Neutrophil (primary cell): ENCODE measurements around the gene TREML4.
A peak's percentile ranks its signal among the peaks of the same experiment; 100 is the strongest.

Experiments used
- H3K27ac ChIP-seq: fragments of 200-600 bp; sonication (generic); 2 replicates; pipeline ENCODE4 v1.5.1; 2016; ENCODE audit warnings: mild to moderate bottlenecking, moderate library complexity
- H3K27me3 ChIP-seq: fragments of 200-600 bp; sonication (generic); 2 replicates; pipeline ENCODE4 v1.6.0; 2016; ENCODE audit warnings: mild to moderate bottlenecking
- H3K36me3 ChIP-seq: fragments of 200-600 bp; sonication (generic); 2 replicates; pipeline ENCODE4 v1.5.1; 2017
- H3K4me1 ChIP-seq, 2 experiments: fragments of 200-600 bp in 1 of 2; sonication (generic) in 1 of 2; 1 replicate in 1 of 2; 2 replicates in 1 of 2; pipeline versions ENCODE4 v1.5.1 to v1.6.1; 2013 to 2016; ENCODE audit warnings: low read depth in 1 of 2, low read length in 1 of 2, mild to moderate bottlenecking in 1 of 2, moderate library complexity in 1 of 2; ENCODE audit not compliant: control insufficient read depth in 1 of 2, insufficient read depth in 1 of 2
- H3K4me3 ChIP-seq, 2 experiments: fragments of 200-600 bp in 1 of 2; sonication (generic) in 1 of 2; 1 replicate in 1 of 2; 2 replicates in 1 of 2; pipeline ENCODE4 v1.5.1; 2013 to 2016; ENCODE audit warnings: low read depth in 1 of 2, low read length in 1 of 2, mild to moderate bottlenecking in 1 of 2, moderate library complexity in 1 of 2
- H3K9me3 ChIP-seq: fragments of 200-600 bp; sonication (generic); 2 replicates; pipeline ENCODE4 v1.5.1; 2016
- TF ChIP-seq, protein P1 (sequence below): fragments of 200-600 bp; sonication (generic); IDR thresholded peaks from 2 replicates; pipeline ENCODE4 v1.5.1; 2016; ENCODE audit warnings: antibody characterized with exemption

Gene TREML4

DNA sequence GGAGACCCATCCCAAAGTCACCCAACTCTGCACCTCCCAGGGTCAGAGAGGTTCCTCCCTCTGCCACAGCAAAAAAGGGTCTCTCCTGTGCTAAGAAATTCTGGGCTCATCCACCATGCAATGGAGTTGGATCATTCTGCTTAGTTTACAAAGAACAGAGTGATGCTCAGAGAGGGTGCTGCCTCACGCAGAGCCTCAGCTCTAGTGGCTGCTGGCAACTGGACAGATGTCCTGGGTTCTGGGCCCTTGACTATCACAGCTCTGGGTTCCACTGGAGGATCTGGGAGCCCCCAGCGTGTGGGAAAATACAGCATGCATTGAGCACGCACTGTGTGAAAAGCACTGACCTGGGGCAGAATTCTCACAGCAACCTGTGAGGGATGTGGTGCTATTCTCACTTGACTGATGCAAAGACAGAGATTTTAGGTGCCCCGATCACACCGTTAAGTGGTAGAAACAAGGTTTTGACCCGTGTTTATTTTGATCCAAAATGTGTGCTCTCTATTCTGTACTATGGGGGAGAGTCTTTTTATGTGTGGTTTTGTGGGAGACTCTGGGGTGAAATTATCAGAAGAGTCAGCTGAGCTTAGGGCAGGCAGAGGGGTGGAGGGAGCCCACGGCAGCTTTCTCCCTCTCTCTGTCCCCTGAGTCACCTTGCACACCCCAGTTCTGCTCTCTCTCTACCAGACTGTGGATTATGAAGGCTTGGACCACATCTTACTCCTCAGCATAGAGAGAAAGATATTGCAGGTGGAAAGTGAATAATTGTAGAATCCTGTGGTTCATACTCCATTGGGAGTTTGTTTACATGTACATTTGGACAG lies 19.9 kb downstream of the TREML4 start:
- Histone ChIP-seq H3K36me3 (peaks cover 21% of the 10 kb centered on the region), H3K27ac (peak overlapping the region; percentile 21), H3K4me3 (no peak overlapping the region), H3K27me3 (no peaks in the 10 kb centered on the region), H3K9me3 (no peaks in the 10 kb centered on the region), H3K4me1 (peaks cover 0 to 8% of the 10 kb centered on the region in 2 experiments)
- TF ChIP-seq, protein P1, sequence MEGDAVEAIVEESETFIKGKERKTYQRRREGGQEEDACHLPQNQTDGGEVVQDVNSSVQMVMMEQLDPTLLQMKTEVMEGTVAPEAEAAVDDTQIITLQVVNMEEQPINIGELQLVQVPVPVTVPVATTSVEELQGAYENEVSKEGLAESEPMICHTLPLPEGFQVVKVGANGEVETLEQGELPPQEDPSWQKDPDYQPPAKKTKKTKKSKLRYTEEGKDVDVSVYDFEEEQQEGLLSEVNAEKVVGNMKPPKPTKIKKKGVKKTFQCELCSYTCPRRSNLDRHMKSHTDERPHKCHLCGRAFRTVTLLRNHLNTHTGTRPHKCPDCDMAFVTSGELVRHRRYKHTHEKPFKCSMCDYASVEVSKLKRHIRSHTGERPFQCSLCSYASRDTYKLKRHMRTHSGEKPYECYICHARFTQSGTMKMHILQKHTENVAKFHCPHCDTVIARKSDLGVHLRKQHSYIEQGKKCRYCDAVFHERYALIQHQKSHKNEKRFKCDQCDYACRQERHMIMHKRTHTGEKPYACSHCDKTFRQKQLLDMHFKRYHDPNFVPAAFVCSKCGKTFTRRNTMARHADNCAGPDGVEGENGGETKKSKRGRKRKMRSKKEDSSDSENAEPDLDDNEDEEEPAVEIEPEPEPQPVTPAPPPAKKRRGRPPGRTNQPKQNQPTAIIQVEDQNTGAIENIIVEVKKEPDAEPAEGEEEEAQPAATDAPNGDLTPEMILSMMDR = no peak

DNA sequence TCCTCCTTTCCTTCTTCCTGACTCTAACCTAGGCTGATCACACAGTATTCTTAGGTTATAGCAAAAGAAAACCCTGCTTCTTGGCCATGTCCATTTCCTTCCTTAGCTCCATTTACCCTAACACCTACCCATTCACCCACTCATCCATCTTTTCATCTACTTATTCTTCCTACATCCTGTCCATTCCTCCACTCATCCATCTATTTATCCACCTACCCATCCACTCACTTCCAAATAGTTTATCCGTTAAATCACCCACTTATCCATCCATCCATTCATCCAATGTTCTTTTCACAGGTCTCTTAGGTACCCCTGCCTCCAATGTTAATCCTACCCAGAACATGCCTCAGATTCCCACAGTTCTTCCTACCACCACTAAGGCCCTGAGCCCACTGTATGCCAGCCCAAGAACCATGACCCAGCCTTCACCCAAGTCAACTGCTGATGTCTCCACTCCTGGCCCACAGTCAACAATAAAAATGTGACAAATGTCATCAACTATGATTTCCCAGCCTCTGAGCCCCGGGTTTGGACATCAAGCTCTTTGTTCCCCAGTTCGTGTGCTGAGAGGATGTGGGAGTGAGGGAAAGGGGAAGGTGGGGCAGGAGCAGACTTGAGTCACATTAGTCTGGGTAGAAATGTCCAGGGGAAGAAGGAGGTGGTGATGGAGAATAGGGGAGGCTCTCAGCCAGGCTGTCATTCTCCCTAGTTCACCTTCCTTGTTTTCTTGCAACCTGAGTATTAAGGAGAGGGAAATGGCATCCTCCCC lies 24.4 kb downstream of the TREML4 start:
- Histone ChIP-seq H3K9me3 (no peaks in the 10 kb centered on the region), H3K27ac (peak overlapping the region; percentile 26), H3K36me3 (peaks cover 21% of the 10 kb centered on the region), H3K4me3 (no peak overlapping the region), H3K27me3 (no peaks in the 10 kb centered on the region), H3K4me1 (peaks cover 21 to 43% of the 10 kb centered on the region in 2 experiments)
- TF ChIP-seq, protein P1 = no peak

DNA sequence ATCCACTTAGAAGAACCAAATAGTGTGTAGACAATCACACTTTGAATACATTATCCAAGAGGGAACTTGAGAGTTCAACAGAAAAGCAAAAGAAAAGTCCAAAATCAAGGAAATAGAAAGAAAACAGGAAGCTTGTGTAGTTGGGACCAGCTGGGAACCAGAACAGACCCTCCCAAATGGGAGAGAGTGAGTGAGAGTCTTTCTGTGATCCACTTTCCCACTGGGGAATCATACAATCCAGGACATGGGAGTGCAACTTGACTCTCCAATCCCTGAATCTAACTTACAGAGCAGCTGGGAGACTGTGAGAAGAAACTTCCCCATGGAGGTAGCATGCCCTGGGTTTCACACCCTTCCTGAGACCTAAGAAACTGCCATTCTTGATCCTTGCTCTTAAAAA lies 27.0 kb downstream of the TREML4 start:
- Histone ChIP-seq H3K9me3 (no peaks in the 10 kb centered on the region), H3K27me3 (no peaks in the 10 kb centered on the region), H3K36me3 (peaks cover 17% of the 10 kb centered on the region), H3K4me3 (no peak overlapping the region), H3K27ac (peak overlapping the region; percentile 60), H3K4me1 (peaks cover 30 to 61% of the 10 kb centered on the region in 2 experiments)
- TF ChIP-seq, protein P1 = no peak

DNA sequence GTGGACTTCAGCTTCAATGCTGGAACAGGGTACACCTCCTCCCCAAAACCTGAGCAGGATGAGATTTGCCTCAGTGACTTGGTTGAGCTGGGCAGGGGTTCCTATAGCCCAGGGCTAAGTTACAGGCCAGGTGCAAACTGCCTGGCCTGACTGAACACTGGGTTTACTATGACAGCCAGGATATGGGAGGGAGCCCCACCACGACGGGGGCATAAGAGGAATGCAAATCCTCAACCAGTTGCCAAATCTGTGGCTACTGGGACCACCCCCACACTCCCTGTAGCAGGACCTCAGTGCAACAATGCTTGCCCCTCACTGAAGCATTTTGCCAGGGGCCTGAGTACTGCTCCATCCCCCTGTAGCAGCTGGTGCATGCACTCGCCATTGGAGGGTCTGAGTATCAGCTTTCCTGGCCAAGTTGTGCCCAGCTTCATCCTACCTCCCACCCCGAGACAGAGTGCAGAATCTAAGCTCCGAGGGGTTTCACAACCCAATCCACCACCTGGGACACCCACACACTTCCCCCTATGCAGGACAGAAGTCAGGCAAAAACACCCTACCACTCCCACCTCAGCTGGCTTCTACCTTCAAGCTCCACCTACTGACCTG lies 27.6 kb downstream of the TREML4 start:
- H3K36me3 ChIP-seq = peaks cover 16% of the 10 kb centered on the region
- no peaks in the 10 kb centered on the region for H3K27me3 ChIP-seq
- H3K27ac ChIP-seq = peak overlapping the region; percentile 60
- no peak overlapping the region for H3K4me3 ChIP-seq
- peaks cover 30 to 61% of the 10 kb centered on the region in 2 experiments for H3K4me1 ChIP-seq
- TF ChIP-seq, protein P1 = no peak
- H3K9me3 ChIP-seq = no peaks in the 10 kb centered on the region

DNA sequence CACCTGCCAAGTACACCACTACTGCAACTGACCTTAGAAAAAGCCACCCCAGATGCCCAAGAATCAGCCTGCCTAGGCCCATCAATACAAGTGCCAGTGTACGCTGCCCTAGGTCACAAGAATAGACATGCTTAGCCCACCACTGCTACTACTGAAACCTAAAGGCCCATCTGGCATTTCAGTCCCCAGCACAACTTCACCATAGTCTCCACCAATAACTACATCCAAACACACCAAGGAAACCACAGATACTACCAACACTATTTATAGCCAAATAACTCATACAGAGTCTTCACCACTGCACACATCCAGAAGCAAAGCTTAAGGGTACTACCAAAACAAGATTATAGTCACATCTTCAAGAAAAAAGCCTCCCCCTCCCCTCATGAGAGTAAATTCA lies 28.2 kb downstream of the TREML4 start:
- Histone ChIP-seq H3K27ac (peak overlapping the region; percentile 60), H3K4me3 (no peak overlapping the region), H3K27me3 (no peaks in the 10 kb centered on the region), H3K9me3 (no peaks in the 10 kb centered on the region), H3K36me3 (peaks cover 9% of the 10 kb centered on the region), H3K4me1 (peaks cover 30 to 61% of the 10 kb centered on the region in 2 experiments)
- TF ChIP-seq, protein P1 = no peak
